Lung (tissue), 12 donors: ENCODE measurements around the gene SMIM29. TPM values are rescaled to one million over a fixed set of nuclear protein-coding genes. Genes with fewer than 3 reads are reported as not detected.

ENCODE experiments used
- ATAC-seq: fragments of 200-7000 bp; cut with Tn5 transposase; one replicate; pipeline ENCODE4 v1.9.1; 2020; ENCODE audit warnings: moderate number of reproducible peaks; ENCODE audit not compliant: insufficient read depth, low FRiP score
- DNase-seq, 3 donors: peaks; one replicate each; pipeline ENCODE4 v3.0.0-alpha.2; 2013 to 2017
- H3K27ac ChIP-seq, 2 donors: one replicate each; pipeline ENCODE4 v1.5.1; 2013; ENCODE audit warnings: mild to moderate bottlenecking in 2 of 2, moderate library complexity in 2 of 2, control low read depth in 1 of 2, inconsistent platforms in 1 of 2, low read depth in 1 of 2, low read length in 1 of 2
- H3K27me3 ChIP-seq, 3 donors: one replicate each; pipeline ENCODE4 v1.5.1; 2013; ENCODE audit warnings: low read length in 2 of 3; ENCODE audit not compliant: control insufficient read depth in 3 of 3, insufficient read depth in 3 of 3
- H3K36me3 ChIP-seq, 4 donors: one replicate each; pipeline ENCODE4 v1.5.1; 2013; ENCODE audit warnings: low read length in 4 of 4, mild to moderate bottlenecking in 1 of 4, moderate library complexity in 1 of 4; ENCODE audit not compliant: control insufficient read depth in 4 of 4, insufficient read depth in 4 of 4
- H3K4me1 ChIP-seq, 5 donors: one replicate each; pipeline ENCODE4 v1.5.1; 2013; ENCODE audit warnings: low read length in 5 of 5, mild to moderate bottlenecking in 2 of 5, moderate library complexity in 1 of 5; ENCODE audit not compliant: control insufficient read depth in 5 of 5, insufficient read depth in 5 of 5
- H3K4me3 ChIP-seq: one replicate; pipeline ENCODE4 v1.5.1; 2013; ENCODE audit warnings: mild to moderate bottlenecking, control low read depth, moderate library complexity
- H3K9ac ChIP-seq, 2 donors: one replicate each; pipeline ENCODE4 v1.5.1; 2013; ENCODE audit warnings: low read length in 2 of 2, control low read depth in 1 of 2; ENCODE audit not compliant: insufficient read depth in 1 of 2
- H3K9me3 ChIP-seq, 4 donors: one replicate each; pipeline ENCODE4 v1.5.1; 2013; ENCODE audit warnings: low read length in 3 of 4, mild to moderate bottlenecking in 1 of 4, moderate library complexity in 1 of 4; ENCODE audit not compliant: control insufficient read depth in 4 of 4, insufficient read depth in 3 of 4
- WGBS, 2 donors: extraction: QIAGEN DNeasy Blood & Tissue Kit; methylation state at CpG; one replicate each; pipeline ENCODE4 v1.1.7; 2013; 5-methylcytosine and 5-hydroxymethylcytosine counted together
- polyA plus RNA-seq, 2 donors: library from polyadenylated mRNA; stranded (reverse); fragments of 200-250 nt; gene quantifications; one replicate each; pipeline ENCODE4 v1.2.1, GENCODE V29; 2013
- total RNA-seq, 2 donors: library from RNA; depleted of rRNA in 1 of 2; stranded (reverse); fragments of >200 nt in 1 of 2; gene quantifications; one replicate each; pipeline ENCODE4 v1.2.1, GENCODE V29; 2014 to 2021
- TF ChIP-seq, protein P1 (sequence below): IDR thresholded peaks from 2 replicates; pipeline ENCODE4 v1.5.1; 2012; ENCODE audit warnings: mild to moderate bottlenecking; ENCODE audit errors: control extremely low read depth, extremely low read depth
- donor health status: control.
- donor health status: control.
- donor health status: Bipolar disorder and iron deficiency.
- donor health status: healthy.
- donor health status: DM: yes; HTN: yes; CAD: no.

The SMIM29 gene
- total and polyA plus RNA-seq, 4 donors, result 8.5 to 122 (median 58.3) TPM

- ATAC-seq (no peak), DNase-seq (no peak)
- TF ChIP-seq, protein P1, sequence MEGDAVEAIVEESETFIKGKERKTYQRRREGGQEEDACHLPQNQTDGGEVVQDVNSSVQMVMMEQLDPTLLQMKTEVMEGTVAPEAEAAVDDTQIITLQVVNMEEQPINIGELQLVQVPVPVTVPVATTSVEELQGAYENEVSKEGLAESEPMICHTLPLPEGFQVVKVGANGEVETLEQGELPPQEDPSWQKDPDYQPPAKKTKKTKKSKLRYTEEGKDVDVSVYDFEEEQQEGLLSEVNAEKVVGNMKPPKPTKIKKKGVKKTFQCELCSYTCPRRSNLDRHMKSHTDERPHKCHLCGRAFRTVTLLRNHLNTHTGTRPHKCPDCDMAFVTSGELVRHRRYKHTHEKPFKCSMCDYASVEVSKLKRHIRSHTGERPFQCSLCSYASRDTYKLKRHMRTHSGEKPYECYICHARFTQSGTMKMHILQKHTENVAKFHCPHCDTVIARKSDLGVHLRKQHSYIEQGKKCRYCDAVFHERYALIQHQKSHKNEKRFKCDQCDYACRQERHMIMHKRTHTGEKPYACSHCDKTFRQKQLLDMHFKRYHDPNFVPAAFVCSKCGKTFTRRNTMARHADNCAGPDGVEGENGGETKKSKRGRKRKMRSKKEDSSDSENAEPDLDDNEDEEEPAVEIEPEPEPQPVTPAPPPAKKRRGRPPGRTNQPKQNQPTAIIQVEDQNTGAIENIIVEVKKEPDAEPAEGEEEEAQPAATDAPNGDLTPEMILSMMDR, result no peak
- Histone ChIP-seq H3K9me3 (no peaks in the 10 kb centered on the region), H3K36me3 (peaks cover 0 to 15% (median 0%) of the 10 kb centered on the region in 4 donors), H3K9ac (no peak overlapping the region), H3K27ac (peak overlapping the region; percentile 88 to 92), H3K27me3 (no peaks in the 10 kb centered on the region), H3K4me1 (peaks cover 0 to 20% (median 8%) of the 10 kb centered on the region in 5 donors), H3K4me3 (peak overlapping the region; percentile 76)
- WGBS, 2 donors, result 0 to 1% methylated on average over 9 to 77 of the region's 78 CpGs
These were observed 11.5 kb downstream of the SMIM29 start for GRCh38 chr6:34237316-34237721.

DNA sequence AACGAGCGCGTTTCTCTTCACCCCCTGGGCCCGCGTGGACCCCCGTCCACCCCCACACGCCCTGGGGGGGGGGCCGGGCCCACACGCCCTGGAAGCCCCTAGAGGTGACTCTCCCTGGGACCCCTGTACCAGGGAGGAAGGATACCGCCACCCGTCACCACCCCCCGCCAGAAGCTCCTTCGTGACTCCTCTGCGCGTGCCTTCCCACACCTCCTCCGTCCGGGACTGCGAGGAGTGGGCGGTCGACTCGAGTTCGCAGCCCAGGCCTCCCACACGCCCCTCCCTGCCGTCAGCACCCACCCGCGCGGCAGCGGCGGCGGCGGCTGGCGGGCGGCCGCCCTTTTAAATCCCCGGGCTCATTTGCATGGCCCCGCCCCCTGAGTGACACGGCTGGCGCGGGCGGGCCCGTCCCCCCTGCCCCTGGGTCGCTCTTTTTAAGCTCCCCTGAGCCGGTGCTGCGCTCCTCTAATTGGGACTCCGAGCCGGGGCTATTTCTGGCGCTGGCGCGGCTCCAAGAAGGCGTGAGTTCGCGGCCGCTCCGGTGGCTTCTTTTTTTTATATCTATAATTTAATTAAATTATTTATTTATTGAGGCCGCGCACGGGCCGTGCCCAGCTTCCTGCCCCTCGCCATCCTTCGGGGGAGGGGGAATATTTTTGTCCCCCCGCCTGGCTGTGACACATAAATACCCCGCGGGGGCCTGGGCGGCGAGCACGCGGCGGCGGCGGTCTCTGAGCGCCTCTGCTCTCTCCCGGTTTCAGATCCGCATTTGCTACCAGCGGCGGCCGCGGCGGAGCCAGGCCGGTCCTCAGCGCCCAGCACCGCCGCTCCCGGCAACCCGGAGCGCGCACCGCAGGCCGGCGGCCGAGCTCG, 12.1 kb downstream of the SMIM29 start, which contains the start of gene HMGA1:
Gene HMGA1 (plus strand): TSS at position 431 of the 873 bp plus-strand sequence. CDS start 3,908 bp downstream, outside the sequence.
- TF ChIP-seq, protein P1, result no peak
- H3K4me3 ChIP-seq, result peak within 1 kb of the TSS; percentile 76
- H3K27me3 ChIP-seq, result no peaks in the 10 kb centered on the region
- H3K9ac ChIP-seq, result peak within 1 kb of the TSS; percentile 19 to 49
- peaks cover 0 to 11% (median 0%) of the 10 kb centered on the region in 4 donors for H3K36me3 ChIP-seq
- peak; percentile 78 for ATAC-seq
- WGBS, 2 donors, result 1 to 2% methylated on average over 91 of the region's 91 CpGs
- DNase-seq, result peak; percentile 83 to 89 (median 88)
- peaks cover 0 to 20% (median 8%) of the 10 kb centered on the region in 5 donors for H3K4me1 ChIP-seq
- no peaks in the 10 kb centered on the region for H3K9me3 ChIP-seq
- peak within 1 kb of the TSS; percentile 92 to 94 for H3K27ac ChIP-seq

- no peaks in the 10 kb centered on the region for H3K27me3 ChIP-seq
- H3K36me3 ChIP-seq, result peaks cover 0 to 6% (median 0%) of the 10 kb centered on the region in 4 donors
- H3K9ac ChIP-seq, result peak overlapping the region; percentile 19 to 49
- ATAC-seq, result peak; percentile 3
- peak overlapping the region; percentile 33 for H3K4me3 ChIP-seq
- H3K9me3 ChIP-seq, result no peaks in the 10 kb centered on the region
- 6 to 25% methylated on average over 13 of the region's 13 CpGs for WGBS, 2 donors
- peaks cover 0 to 20% (median 8%) of the 10 kb centered on the region in 5 donors for H3K4me1 ChIP-seq
- H3K27ac ChIP-seq, result peak overlapping the region; percentile 92 to 94
- DNase-seq, result peak in 2 of 3 donors; percentile 50 to 54
- TF ChIP-seq, protein P1, result no peak
These were observed 12.7 kb downstream of the SMIM29 start for GRCh38 chr6:34236131-34236442.
